Lung microvascular endothelial cell (primary cell): ENCODE measurements around the gene NDUFA8. TPM values are rescaled to one million over a fixed set of nuclear protein-coding genes. Genes with fewer than 3 reads are reported as not detected.

Source experiments
- DNase-seq, 2 donors: peaks; one replicate each; pipeline versions ENCODE4 v3.0.0 to v3.0.0-alpha.2; 2010; ENCODE audit warnings: low read depth in 2 of 2
- total RNA-seq: library from RNA; depleted of rRNA; stranded (reverse); fragments of >200 nt; gene quantifications from 2 replicates; pipeline ENCODE4 v1.2.1, GENCODE V29; 2014

NDUFA8 gene
- 34.0 and 34.5 TPM in 2 replicates for total RNA-seq

DNA sequence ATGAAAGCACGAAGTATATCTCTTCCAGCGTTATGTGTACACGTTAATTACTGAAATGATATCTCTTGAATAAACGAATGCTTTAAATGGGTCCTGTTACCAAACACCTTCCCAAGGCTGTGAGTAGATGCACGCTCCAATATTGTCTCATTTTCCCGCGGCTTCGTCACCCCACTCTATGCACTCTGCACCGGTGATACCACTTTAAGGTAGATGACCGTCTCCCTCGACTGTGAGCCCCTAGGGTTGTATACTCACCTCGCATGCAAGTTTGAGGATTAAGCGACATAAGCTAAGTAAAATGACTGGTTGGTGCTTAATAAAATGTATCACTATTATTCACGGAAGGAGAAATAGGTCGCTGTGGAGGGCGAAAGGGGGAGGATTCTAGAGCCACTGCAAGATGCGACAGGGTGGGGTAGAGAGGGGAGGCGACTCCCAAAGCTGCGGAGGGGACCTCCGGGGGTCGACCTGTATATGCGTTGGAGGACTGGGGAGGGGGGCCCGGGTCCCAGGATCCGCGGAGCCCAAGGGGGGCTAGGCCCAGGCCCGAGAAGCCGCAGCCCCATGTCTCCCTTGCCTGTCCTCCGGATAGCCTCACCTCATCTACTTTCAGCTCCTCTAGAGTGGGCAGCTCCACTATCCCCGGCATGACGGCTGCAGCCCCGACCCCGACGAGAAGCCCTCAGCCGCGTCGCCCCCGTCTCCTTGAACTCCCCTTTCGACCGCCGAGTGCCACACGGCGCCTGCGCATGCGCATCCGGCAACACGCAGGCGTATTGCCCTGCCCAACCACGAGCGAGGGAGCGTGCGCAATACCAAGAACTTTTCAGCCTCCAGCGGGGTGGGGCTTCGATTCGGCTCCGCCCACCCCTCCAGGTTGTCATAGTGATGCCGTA, at the start of gene NDUFA8, which contains the start of gene MORN5:
Gene NDUFA8 (minus strand): TSS at position 754 of the 899 bp plus-strand sequence. CDS start 102 bp downstream, at position 652.
Gene MORN5 (plus strand): TSS at position 883 of the 899 bp plus-strand sequence. CDS start 65 bp downstream, outside the sequence.
- DNase-seq = peak; percentile 97 to 98

DNA sequence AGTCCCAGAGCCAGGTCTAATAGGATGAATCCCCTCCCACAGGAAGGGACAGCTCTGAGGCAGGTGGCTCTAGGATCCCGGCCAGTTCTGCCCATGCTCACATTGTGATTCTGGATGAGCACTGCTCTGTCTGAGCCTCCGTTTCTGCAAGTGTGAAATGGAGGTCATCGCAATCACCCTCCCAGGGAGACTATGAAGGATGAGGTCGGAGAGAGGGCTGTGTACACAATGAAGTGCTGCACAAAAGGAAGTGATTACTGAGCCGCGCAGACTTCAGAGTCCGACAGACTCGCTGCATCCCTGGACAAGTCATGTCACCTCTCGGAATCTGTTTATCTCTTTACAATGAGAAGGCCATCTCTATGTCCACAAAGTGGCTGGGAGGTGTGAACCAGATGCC, 47.5 kb upstream of the NDUFA8 start:
- DNase-seq = no peak

DNA sequence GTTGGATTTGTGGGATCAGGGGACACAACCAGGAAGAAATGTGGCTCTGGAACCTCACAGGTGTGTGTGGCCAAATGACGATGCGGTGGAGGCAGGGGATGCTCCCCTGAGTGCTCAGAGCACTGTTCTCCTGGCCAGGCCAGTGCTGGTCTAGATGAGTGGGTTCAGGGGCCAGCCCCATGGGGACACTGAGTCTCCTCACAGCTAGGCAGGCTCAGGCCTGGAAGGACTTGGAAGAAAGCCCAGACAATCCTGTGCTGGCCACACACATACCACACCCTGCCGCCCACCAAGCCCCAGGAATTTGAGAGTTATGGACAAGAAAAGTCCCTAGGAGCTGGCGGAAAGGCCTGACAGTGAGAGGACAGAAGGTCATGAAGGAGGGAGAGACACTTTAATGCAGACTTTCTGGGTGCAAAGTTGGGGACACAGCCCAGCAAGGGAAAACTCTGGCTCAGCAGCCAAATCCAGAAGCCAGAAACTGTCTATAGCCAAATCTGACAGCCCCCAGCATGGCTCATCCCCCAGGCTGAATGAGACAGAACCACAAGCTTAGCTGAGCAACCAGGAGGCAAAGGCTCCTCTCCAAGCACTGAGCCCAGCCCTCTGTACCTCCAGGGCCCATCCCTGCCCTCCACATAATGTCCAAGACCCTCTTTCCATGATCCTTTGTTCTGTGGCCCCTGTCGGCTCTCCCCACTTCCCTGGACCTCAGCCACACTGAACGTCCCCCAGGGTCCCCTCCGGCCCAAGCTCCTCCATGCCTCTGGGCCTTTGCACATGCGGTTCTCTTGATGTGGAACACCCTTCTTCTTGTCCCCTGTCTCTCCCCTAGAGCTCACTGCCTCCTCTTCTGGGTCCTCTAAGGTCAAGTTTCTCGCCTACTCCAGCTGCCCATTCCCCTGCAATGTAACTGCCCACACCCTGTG, 46.8 kb upstream of the NDUFA8 start:
- DNase-seq = no peak

DNA sequence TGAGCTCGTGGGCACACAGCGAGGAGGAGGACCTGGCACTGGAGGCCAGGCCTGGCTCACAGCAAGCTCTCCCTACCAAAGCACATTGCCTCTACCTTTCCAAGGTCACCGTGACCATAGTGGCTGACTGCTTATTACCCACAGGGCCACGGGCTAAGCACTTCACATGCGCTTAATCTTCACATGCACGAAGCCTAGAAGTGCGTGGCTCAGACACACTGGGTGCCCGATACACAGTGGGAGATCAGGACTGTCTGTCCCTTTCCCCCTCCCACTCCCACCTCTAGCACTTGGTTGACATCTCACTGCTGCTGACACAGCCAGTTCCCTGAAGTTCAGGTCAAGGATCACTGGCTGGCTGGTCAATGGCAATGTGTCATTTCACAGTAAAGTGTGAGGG, 45.6 kb upstream of the NDUFA8 start:
- no peak for DNase-seq

DNA sequence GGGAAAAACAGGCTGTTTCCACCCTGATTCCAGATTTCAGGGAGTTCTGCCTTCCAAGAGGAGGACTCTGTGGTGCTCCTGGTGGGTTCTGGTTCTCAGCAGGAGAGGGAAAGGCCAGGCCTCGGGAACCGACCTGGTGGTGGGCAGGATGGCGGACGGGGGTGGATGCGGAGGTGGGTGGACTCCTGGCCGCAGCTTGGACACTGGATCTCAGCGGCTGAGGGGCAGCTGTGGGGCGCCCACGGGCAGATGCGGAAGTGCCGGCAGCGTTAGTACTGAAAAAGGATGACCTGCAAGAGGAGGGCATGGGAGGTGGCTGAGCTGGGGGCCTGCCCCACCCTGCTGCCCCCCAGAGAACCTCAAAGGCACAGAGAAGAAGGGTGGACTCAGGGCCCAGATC, 44.9 kb upstream of the NDUFA8 start:
- DNase-seq = no peak

DNA sequence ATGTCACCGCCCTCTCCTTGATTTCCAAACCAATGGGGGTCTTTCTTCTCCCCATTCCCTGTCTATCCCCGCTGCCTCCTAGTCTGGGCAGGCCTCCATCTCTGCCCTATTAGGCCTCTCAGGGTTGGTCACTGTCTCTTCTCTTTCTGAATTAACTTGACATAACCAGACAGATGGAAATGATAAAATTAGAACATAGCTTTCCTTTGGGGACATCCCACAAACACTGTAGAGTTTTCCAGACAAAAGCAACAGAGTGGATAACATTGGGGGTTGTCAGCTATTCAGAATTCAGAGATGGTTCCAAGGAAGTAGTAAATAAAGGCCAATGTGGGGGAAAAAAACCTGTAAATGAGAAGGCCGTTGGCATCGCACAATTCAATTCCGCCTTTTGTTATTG, 44.5 kb upstream of the NDUFA8 start:
- DNase-seq = no peak

DNA sequence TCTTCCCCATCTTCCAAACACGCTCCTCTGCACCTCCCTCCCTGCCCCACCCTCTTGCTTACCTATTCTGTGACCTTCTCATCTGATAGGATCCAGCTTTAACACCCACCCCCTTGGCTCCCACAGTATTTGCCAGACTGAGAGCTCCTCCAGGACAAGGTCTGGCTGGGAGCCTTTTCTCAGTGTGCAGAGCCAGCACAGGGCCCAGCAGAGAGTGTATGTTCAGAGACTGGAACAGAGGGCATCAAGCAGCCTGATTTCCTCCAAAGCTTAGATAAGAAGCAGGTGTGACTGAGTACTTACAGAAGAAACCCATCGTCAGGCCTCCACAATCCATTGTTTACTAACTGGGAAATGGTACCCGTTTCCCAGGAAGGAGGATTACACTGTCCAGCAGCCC, 42.5 kb upstream of the NDUFA8 start:
- no peak for DNase-seq

DNA sequence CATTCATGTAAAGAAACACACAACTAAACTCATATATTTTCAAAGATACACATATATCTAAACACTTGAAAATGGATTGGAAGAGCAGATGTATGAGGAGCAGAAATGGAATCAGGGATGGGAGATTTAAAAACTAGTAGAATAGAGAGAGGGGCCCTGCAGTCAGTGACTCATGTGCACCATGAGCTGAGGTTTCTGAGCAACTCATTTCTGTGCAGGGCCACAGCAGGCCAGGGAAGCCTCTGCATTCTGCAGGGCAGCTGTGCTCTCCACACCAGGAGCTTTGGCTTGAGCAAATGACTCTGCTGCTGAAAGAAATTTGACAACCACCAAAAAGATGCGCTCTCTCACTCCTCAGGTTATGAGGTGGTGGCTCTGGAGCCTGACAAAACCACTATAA, 42.1 kb upstream of the NDUFA8 start:
- peak in 1 of 2 donors; percentile 32 for DNase-seq

DNA sequence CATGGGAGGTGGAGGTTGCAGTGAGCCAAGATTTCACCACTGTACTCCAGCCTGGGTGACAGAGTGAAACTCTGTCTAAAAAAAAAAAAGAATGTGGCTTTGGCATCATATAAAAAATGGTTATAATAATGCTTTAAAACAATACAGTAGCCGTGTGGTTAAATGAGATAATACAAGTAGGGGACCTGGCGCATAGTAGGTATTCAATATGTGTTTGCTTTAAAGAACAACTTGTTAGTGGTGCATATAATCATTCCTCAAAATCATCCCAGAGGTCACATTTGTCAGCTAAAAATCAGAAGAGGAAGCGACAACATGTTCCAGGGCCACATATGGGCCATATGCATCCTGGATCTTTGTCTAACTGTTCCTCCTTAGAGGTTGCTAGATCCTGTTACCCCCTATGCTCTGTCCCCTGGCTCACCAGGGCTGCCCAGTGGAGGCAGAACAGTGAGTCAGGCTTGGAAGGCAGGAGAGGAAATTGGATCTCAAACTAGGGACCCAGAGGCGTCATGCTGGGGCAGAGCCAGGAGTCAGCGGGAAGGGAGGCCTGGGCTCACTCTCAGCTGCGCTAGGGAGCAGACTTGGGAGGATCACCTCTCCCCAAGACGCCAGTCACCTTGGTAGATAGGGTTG, 41.5 kb upstream of the NDUFA8 start:
- DNase-seq = peak in 1 of 2 donors; percentile 68

DNA sequence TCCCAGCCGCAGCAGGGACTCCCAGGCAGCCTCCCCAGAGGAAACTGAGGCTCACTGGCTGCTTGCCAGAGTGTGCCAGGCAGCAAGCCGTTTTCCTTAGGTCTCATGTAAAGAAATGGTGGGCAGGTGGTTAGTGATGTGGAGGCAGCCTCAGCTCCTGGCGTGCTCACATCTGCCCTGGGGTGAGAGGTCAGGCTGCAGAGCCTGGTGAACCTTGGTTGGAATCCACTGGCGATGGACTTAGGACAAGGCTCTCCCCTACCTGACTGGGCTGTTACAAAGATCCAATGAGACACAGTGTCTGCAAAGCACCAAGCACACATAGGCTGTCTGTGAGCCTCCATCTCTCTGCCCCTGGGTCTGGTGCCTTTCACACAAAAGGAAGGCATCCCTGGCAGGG, 38.3 kb upstream of the NDUFA8 start:
- no peak for DNase-seq

DNA sequence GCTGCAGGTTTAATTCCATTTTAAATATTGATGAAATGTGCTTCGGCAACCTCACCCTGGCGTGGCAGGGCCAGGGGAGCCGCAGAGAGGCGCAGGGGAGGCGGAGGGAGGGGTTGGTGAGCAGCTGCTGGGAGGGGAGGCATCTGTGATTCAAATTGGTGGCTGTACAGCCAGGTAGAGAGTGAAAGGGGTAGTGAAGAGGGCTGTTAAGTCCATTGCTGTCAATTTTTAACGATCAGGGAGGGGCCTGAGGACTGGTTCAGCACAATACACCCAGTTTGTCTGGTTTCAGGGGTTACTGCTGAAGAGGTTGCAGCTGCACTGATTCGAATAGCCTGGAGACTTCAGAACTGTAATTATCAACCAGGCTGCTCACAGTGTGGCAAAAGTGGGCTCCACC, 37.8 kb upstream of the NDUFA8 start:
- DNase-seq = no peak

DNA sequence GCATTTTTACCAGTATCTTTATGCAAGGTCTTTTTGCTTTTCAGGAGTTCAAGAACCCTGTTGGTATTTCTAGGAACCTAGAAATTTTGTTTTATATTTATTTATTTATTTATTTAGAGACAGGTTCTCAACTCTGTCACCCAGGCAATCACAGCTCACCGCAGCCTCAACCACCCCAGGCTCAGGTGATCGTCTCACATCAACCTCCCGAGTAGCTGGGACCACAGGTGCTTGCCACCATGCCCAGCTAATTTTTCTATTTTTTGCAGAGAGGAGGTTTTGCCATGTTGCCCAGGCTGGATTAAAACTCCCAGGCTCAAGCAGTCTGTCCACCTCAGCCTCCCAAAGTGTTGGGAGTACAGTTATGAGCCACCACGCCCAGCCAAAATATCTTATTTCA, 36.3 kb upstream of the NDUFA8 start:
- no peak for DNase-seq

DNA sequence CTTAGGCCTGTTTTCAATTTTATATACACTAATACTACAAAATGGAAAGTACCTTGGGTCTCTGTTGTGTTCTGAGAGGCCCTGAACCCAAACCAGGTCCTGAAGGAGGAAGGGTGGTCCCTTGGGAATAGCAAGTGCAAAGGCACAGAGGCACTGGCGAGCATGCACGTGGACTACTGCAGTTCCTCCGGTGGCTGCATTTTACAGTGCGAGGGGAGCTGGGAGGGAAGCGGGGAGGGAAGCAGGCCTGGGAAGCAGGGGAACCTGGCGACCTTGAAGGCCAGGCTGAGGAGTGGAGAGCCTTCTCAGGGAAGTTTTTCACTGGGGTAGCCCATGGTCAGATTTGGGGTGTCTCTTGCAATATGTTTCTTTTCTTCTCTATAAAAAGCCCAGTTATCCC, 34.1 kb upstream of the NDUFA8 start:
- no peak for DNase-seq

DNA sequence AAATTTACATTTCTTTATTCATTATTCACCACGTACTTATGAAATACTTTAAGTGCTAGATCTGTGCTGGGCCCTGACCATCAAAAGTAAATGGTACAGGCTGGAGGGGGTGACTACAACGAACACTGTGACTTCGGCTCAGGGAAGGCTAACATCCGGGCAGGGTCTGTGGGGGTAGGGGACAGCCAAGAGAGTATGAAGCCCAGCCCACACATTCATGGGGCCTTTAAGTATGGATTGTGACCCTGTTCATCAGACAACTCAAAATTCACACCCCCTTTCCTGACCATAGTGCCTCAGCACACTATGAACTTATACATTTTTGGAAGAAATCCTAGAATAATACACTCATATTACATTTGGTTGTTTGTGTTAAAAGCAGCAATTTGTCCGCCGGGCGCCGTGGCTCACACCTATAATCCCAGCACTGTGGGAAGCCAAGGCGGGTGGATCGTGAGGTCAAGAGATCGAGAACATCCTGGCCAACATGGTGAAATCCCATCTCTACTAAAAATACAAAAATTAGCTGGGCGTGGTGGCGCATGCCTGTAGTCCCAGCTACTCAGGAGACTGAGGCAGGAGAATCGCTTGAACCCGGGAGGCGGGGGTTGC, 33.4 kb upstream of the NDUFA8 start:
- peak in 1 of 2 donors; percentile 20 for DNase-seq

DNA sequence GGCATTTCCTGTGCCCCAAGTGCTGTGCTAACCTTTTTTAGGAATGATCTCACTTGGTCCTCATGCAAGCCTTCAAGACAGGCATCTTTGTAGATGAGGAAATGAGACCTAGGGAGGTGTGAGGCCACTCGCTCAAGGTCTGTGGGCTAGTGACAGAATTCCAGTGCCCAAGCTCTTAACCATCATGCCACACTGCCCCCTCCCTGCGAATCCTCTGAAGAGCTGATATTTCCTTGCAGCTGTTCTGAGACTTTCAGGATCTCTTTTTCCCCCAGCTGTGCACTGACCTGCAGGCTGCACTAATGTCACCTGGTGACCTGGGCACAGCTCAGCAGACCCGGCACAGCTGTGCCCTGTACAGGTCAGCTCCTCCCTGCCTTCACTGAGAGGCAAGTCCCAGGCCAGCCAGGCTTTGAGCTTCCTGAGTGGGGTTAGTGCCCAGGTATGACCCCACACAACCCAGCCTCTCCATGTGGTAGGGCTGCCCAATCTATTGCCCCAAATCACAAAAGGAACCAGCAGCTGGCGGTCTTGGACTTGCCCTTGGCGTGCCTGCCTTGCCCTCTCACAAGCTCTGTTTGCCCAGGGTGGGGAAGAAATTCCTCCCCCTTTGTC, 32.8 kb upstream of the NDUFA8 start:
- no peak for DNase-seq

DNA sequence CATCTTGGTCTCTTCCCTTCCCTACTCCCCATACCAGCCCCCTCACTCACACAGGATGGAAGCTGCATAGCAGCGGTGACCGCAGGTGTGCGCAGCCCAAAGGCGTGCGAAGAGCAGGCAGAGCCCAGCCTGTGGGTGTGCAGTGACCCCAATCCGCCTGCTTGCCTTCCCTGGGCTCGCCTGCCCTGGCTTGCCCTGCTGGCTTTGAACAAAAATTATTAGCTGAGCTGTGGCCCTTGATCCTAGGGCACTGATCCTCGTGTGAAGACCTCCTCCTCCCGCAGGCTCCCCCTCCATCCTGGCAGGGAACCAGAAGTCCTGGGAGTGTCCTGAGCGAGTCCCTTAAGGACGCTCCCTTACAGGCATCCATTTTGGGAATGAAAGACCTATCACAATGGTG, 32.0 kb upstream of the NDUFA8 start:
- no peak for DNase-seq

DNA sequence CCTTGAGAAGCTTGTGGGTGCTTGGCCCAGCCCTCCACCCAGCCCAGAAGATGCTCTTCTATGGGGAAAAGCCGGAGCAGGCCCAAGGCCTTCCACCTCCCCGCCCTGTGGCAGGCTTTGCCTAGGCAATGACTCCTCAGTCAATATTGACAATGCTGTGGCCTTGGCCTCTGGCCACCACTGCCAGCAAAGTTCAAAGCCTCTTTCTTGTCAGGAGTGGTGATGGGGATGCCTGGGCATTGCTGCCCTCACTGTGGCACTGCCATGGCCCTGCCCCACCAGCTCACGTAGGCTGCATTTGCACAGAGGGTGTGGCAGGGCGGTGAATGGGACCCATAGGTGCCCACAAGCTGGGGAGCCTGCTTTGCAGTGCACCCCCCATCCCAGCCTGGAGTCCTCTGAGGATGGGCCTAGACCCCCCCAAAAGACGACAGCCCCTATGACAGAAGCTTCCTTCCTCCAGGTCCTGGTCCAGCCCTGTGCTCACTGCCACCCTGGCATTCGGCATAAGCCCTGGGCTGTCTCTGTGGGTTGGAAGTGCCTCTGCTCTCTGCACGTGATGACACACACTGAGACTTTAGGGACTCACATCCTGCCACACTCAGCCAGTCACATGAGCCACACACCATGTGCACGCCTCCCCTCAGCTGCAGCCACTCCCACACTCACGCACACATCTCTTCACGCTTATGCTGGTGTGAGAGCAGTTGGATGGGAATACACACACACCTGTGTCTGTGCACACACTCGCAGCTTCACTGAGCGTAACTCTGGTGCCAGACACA, 31.2 kb upstream of the NDUFA8 start:
- DNase-seq = peak; percentile 33 to 40

DNA sequence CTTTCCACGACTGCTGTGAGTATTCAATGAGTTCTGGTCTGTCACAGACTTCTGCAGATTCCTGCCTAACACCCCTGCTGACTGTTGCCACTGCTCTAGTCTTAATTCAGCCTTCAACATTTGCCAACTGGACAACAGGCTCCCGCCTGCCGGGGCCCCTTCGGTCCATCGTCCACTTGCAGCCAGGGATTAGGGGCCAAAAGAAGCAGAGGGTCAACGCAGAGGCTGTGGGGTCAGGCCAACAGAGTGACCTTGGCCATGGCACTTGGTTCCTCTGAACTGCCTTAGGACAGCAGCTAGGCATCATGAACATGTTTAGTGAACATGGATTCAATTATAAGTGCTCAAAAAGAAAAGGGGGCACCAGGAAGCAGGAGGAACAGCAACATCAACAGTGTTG, 28.8 kb upstream of the NDUFA8 start:
- DNase-seq = no peak

DNA sequence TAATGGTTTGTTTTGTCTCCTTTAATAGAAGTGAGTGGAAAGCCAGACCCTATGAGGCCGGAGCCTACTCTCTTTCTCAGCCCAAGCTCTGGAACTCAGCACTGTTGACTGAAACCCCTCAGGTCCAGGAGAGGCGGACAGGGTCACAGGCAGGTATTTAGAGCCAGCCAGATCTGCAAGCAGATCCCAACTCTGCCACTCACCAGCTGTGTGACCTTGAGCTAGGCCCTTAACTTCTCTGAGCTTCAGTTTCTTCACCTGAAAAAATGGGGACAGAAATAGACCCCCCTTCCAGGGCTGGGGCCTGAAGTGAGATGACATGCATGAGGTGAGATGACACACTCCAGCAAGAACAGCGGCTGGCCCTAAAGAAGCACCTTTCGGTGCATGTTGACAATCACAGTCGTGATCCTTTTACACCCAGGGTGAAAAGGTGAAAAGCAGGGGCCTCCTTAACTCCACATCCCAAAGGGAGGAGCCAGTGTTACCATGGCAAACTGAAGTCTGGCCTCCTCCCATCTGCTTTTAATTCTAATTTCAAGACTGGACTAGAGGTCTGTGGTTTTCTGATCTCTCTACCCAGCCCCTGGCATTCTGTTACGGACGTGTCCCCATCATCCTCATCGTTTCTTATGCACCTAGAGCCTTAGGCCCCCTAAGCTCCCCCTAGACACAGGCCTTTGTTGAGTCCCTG, 27.3 kb upstream of the NDUFA8 start:
- no peak for DNase-seq
